ENCODE results near the gene NTNG2. TPM values are rescaled to one million over a fixed set of nuclear protein-coding genes. Genes with fewer than 3 reads are reported as not detected.

NTNG2 gene
- total and polyA plus RNA-seq, 3 experiments from 2014 or later: 1.3 to 3.6 (median 2.0) TPM

DNA sequence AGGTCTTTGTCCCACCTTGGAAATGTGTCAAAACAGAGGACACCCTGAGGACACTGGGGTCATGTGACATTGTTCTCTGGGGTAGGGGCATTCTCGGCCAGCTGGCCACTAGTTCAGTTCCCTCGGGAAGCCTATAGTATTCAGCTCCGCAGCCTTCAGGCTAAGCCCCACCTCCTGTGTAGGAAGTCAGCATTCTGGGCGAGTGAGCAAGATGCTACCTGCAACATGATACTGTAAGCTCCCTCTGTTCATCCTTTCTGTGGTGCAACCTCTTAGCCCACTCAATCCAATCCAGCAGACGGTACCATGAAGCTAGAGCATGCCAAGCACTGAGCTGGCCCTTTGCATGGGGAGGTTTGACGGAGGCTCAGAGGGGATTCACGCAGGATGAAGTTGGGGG lies 5.3 kb downstream of the NTNG2 start:
- Histone ChIP-seq H3K36me3 (ENCODE audit: insufficient read depth, low read length) (no peaks in the 10 kb centered on the region), H3K27me3 (ENCODE audit: insufficient read depth, low read length, poor library complexity, severe bottlenecking) (peaks cover 15% of the 10 kb centered on the region), H3K27ac (ENCODE audit: low read depth, low read length) (no peak overlapping the region), H3K4me1 (ENCODE audit: insufficient read depth, low read length) (peaks cover 6% of the 10 kb centered on the region), H3K4me3 (ENCODE audit: low read length) (no peak overlapping the region), H3K9me3 (ENCODE audit: low read length) (no peaks in the 10 kb centered on the region)
- ChIA-PET CTCF (interaction anchor here (1.3 to 1.5 kb wide), 4 partner anchors 10 to 404 kb away, joined by 3 to 5 read pairs (median 4); no protein-coding TSS in a partner anchor), POLR2A (no interaction called here)
- DNase-seq: no peak
- peaks cover 0 to 1% (median 0%) of the 10 kb centered on the region in 5 donors for H3K9me3 Mint-ChIP-seq
- H3K27ac Mint-ChIP-seq: no peak overlapping the region
- peaks cover 7 to 13% (median 10%) of the 10 kb centered on the region in 3 donors for H3K4me1 Mint-ChIP-seq
- no peak overlapping the region for H3K4me3 Mint-ChIP-seq
- H3K27me3 Mint-ChIP-seq: peaks cover 23 to 50% of the 10 kb centered on the region in 2 donors
- peaks cover 1 to 4% (median 2%) of the 10 kb centered on the region in 3 donors for H3K36me3 Mint-ChIP-seq

GRCh38 chr9:132168347-132168746 lies 6.5 kb downstream of the NTNG2 start:
- H3K27me3 ChIP-seq (ENCODE audit: insufficient read depth, low read length, poor library complexity, severe bottlenecking): peaks cover 15% of the 10 kb centered on the region
- Mint-ChIP-seq H3K4me3 (no peak overlapping the region), H3K27me3 (peaks cover 21 to 47% of the 10 kb centered on the region in 2 donors), H3K27ac (no peak overlapping the region), H3K9me3 (no peaks in the 10 kb centered on the region), H3K4me1 (peaks cover 5 to 9% (median 7%) of the 10 kb centered on the region in 3 donors), H3K36me3 (peaks cover 0 to 4% (median 0%) of the 10 kb centered on the region in 3 donors)
- H3K36me3 ChIP-seq (ENCODE audit: insufficient read depth, low read length): no peaks in the 10 kb centered on the region
- no peak overlapping the region for H3K4me3 ChIP-seq (ENCODE audit: low read length)
- peaks cover 6% of the 10 kb centered on the region for H3K4me1 ChIP-seq (ENCODE audit: insufficient read depth, low read length)
- no peaks in the 10 kb centered on the region for H3K9me3 ChIP-seq (ENCODE audit: low read length)
- ChIA-PET CTCF (interaction anchor here (2.6 kb wide), 1 partner anchor 68 kb away, joined by 26 read pairs; no protein-coding TSS in a partner anchor), POLR2A (no interaction called here)
- no peak for DNase-seq
- no peak overlapping the region for H3K27ac ChIP-seq (ENCODE audit: low read depth, low read length)

DNA sequence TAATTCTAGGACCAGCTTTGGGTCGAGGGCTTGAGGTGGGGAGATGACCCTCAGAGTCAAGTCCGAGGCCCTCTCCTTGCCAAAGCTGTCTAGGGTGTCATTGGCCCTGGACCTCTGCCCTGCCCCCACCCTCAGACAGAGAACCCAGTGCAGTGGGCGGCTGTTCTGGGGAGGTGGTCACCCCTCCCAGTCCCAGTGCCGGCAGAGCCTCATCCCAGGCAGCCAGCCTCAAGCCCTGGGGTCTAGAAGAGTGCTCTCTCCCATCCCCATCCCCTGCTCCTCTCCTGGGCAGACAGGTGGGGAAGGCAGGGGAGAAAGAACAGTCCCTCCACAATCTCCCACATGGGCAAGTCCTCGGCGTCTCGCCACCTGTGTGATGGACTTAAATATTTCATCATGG lies 7.0 kb downstream of the NTNG2 start:
- peaks cover 3 to 6% (median 3%) of the 10 kb centered on the region in 3 donors for H3K4me1 Mint-ChIP-seq
- Histone ChIP-seq H3K9me3 (ENCODE audit: low read length) (no peaks in the 10 kb centered on the region), H3K27ac (ENCODE audit: low read depth, low read length) (no peak overlapping the region), H3K4me1 (ENCODE audit: insufficient read depth, low read length) (peaks cover 2% of the 10 kb centered on the region), H3K36me3 (ENCODE audit: insufficient read depth, low read length) (no peaks in the 10 kb centered on the region), H3K4me3 (ENCODE audit: low read length) (no peak overlapping the region), H3K27me3 (ENCODE audit: insufficient read depth, low read length, poor library complexity, severe bottlenecking) (peaks cover 10% of the 10 kb centered on the region)
- peak overlapping the region in 1 of 8 donors; percentile 11 for H3K27ac Mint-ChIP-seq
- ChIA-PET POLR2A (no interaction called here), CTCF (interaction anchor here (1.3 to 2.6 kb wide), 5 partner anchors 13 to 323 kb away, joined by 3 to 26 read pairs (median 4); no protein-coding TSS in a partner anchor)
- no peak for DNase-seq
- no peaks in the 10 kb centered on the region for H3K9me3 Mint-ChIP-seq
- H3K4me3 Mint-ChIP-seq: no peak overlapping the region
- H3K36me3 Mint-ChIP-seq: peaks cover 0 to 4% (median 3%) of the 10 kb centered on the region in 3 donors
- H3K27me3 Mint-ChIP-seq: peaks cover 19 to 47% of the 10 kb centered on the region in 2 donors

DNA sequence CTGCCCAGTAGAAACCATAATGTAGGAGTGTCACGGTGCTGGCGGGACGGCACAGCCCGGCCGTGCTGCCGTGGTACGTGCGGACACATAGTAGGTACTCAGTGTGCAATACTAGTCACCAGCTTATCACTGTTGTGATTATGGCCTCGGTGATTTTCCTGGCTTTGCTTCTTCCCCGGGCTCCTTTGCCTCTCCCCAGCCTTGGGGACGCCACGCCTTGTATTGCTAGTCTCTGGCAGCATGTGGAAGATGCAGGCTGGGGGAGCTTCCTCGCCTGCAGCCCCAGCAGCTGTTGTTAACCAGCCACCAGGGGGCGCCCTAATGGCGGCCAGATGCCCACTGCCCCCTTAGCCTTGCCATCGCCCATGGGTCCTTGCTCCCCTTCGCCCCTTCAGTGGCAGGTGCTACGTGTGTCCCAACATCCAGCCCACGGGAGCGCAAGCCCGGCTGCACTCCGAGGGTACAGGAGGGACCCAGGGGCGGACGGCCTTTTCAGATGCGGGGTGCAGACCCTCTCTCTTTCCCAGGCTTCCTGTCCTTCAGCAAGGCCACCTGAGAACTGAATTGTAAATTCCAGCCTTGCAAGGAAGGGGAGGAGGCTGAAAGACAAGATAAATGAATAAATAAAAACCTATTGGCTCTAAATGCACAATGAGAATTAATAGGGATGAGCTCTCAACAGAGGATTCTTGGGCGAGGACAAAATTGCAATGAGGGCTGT lies 8.0 kb downstream of the NTNG2 start:
- H3K27me3 ChIP-seq (ENCODE audit: insufficient read depth, low read length, poor library complexity, severe bottlenecking): peaks cover 1% of the 10 kb centered on the region
- no peaks in the 10 kb centered on the region for H3K4me1 ChIP-seq (ENCODE audit: insufficient read depth, low read length)
- H3K27ac ChIP-seq (ENCODE audit: low read depth, low read length): no peak overlapping the region
- DNase-seq: peak; percentile 32 to 64 (median 42)
- H3K4me3 ChIP-seq (ENCODE audit: low read length): no peak overlapping the region
- CTCF ChIA-PET: interaction anchor here (0.9 to 2.6 kb wide), 12 partner anchors 10 to 324 kb away, joined by 3 to 26 read pairs (median 4); no protein-coding TSS in a partner anchor
- Mint-ChIP-seq H3K27me3 (peaks cover 10 to 38% of the 10 kb centered on the region in 2 donors), H3K27ac (no peak overlapping the region), H3K4me1 (peaks cover 0 to 3% (median under 1%) of the 10 kb centered on the region in 3 donors), H3K9me3 (no peaks in the 10 kb centered on the region), H3K4me3 (no peak overlapping the region), H3K36me3 (peaks cover 0 to 5% (median 4%) of the 10 kb centered on the region in 3 donors)
- no peaks in the 10 kb centered on the region for H3K36me3 ChIP-seq (ENCODE audit: insufficient read depth, low read length)
- POLR2A ChIA-PET: no interaction called here
- no peaks in the 10 kb centered on the region for H3K9me3 ChIP-seq (ENCODE audit: low read length)

DNA sequence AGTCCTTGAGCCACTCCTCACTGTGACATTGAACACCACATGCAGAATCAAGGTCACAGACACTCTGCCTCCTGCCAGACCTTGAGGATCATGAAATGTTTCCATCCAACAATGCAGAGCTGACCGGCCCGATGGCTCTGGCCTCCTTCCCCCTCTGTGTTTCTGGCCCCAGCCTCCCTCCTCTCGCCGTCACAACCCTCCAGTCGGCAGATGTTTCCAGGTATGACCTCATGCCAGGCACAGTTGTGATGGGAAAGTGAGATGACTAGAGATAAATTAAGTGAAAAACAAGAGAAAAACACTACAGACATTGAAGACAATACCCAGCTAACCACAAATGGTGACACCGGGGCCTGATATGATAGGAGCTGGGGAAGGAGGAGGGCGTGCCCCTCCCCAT lies 9.8 kb downstream of the NTNG2 start:
- POLR2A ChIA-PET: no interaction called here

GRCh38 chr9:132172185-132172584 lies 10.3 kb downstream of the NTNG2 start:
- peaks cover 9 to 15% of the 10 kb centered on the region in 2 donors for H3K27me3 Mint-ChIP-seq
- Histone ChIP-seq H3K36me3 (ENCODE audit: insufficient read depth, low read length) (no peaks in the 10 kb centered on the region), H3K4me1 (ENCODE audit: insufficient read depth, low read length) (no peaks in the 10 kb centered on the region), H3K27me3 (ENCODE audit: insufficient read depth, low read length, poor library complexity, severe bottlenecking) (no peaks in the 10 kb centered on the region), H3K27ac (ENCODE audit: low read depth, low read length) (no peak overlapping the region), H3K4me3 (ENCODE audit: low read length) (no peak overlapping the region), H3K9me3 (ENCODE audit: low read length) (no peaks in the 10 kb centered on the region)
- POLR2A ChIA-PET: no interaction called here
- no peak for DNase-seq
- H3K9me3 Mint-ChIP-seq: no peaks in the 10 kb centered on the region
- H3K27ac Mint-ChIP-seq: no peak overlapping the region
- peaks cover 0 to 6% (median 5%) of the 10 kb centered on the region in 3 donors for H3K36me3 Mint-ChIP-seq
- H3K4me1 Mint-ChIP-seq: peaks cover 0 to 3% (median 0%) of the 10 kb centered on the region in 3 donors
- H3K4me3 Mint-ChIP-seq: no peak overlapping the region
- CTCF ChIA-PET: interaction anchor here (2.0 kb wide), 1 partner anchor 64 kb away, joined by 8 read pairs; no protein-coding TSS in a partner anchor

More for the DNA sequence above, 9.8 kb downstream of the NTNG2 start:
- Mint-ChIP-seq H3K9me3 (no peaks in the 10 kb centered on the region), H3K4me3 (no peak overlapping the region), H3K27ac (no peak overlapping the region), H3K4me1 (peaks cover 0 to 3% (median 0%) of the 10 kb centered on the region in 3 donors), H3K27me3 (peaks cover 9 to 20% of the 10 kb centered on the region in 2 donors), H3K36me3 (peaks cover 0 to 8% (median 5%) of the 10 kb centered on the region in 3 donors)
- Histone ChIP-seq H3K36me3 (ENCODE audit: insufficient read depth, low read length) (no peaks in the 10 kb centered on the region), H3K27ac (ENCODE audit: low read depth, low read length) (no peak overlapping the region), H3K4me1 (ENCODE audit: insufficient read depth, low read length) (no peaks in the 10 kb centered on the region), H3K27me3 (ENCODE audit: insufficient read depth, low read length, poor library complexity, severe bottlenecking) (no peaks in the 10 kb centered on the region), H3K4me3 (ENCODE audit: low read length) (no peak overlapping the region), H3K9me3 (ENCODE audit: low read length) (no peaks in the 10 kb centered on the region)
- DNase-seq: no peak
- CTCF ChIA-PET: interaction anchor here (2.0 to 2.5 kb wide), 2 partner anchors 62 to 64 kb away, joined by 8 to 10 read pairs; no protein-coding TSS in a partner anchor

DNA sequence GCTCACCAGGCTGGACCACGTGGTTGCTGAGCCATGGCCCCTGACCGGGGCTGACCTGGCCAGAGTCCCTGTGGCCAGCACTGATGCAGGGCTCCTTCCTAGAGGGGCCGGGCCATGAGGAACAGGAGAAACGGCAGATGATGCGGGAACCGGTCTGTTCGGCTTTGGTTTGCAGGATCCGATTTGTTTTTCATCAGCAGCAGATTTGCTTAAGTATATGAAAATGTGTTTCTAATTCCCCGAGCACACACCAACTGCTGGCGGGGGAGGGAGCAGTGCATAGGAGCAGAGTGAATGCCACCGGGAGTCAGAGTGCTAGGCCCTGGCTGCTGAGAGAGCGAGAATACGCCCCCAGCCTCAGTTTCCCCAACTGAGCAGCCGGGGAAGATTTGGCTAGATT lies 13.6 kb downstream of the NTNG2 start:
- H3K27ac Mint-ChIP-seq: no peak overlapping the region
- peaks cover 7 to 9% of the 10 kb centered on the region in 2 donors for H3K27me3 Mint-ChIP-seq
- Histone ChIP-seq H3K27me3 (ENCODE audit: insufficient read depth, low read length, poor library complexity, severe bottlenecking) (no peaks in the 10 kb centered on the region), H3K27ac (ENCODE audit: low read depth, low read length) (no peak overlapping the region), H3K9me3 (ENCODE audit: low read length) (no peaks in the 10 kb centered on the region), H3K4me3 (ENCODE audit: low read length) (no peak overlapping the region), H3K4me1 (ENCODE audit: insufficient read depth, low read length) (no peaks in the 10 kb centered on the region), H3K36me3 (ENCODE audit: insufficient read depth, low read length) (no peaks in the 10 kb centered on the region)
- ChIA-PET CTCF (no interaction called here), POLR2A (no interaction called here)
- no peak for DNase-seq
- H3K4me1 Mint-ChIP-seq: no peaks in the 10 kb centered on the region
- peaks cover 0 to 6% (median 5%) of the 10 kb centered on the region in 3 donors for H3K36me3 Mint-ChIP-seq
- no peaks in the 10 kb centered on the region for H3K9me3 Mint-ChIP-seq
- no peak overlapping the region for H3K4me3 Mint-ChIP-seq

DNA sequence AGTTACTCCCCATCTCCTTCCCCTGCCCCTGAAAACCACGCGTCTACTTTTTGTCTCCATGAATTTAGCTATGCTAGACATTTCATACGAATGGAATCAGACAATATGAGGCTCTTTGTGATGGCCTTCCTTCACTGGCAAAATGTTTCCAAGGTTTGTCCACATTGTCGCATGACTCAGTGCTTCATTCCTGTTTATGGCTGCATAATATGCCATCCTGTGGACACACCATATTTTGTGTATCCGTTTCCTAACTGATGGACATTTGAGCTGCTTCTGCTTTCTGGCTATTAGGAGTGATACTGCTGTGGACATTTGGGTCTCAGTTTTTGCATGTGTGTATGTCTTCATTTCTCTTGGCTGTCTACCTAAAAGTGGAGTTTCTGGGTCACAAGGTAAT lies 14.5 kb downstream of the NTNG2 start:
- Histone ChIP-seq H3K9me3 (ENCODE audit: low read length) (no peaks in the 10 kb centered on the region), H3K27me3 (ENCODE audit: insufficient read depth, low read length, poor library complexity, severe bottlenecking) (no peaks in the 10 kb centered on the region), H3K4me1 (ENCODE audit: insufficient read depth, low read length) (no peaks in the 10 kb centered on the region), H3K27ac (ENCODE audit: low read depth, low read length) (no peak overlapping the region), H3K4me3 (ENCODE audit: low read length) (no peak overlapping the region), H3K36me3 (ENCODE audit: insufficient read depth, low read length) (no peaks in the 10 kb centered on the region)
- Mint-ChIP-seq H3K27me3 (peaks cover 12 to 13% of the 10 kb centered on the region in 2 donors), H3K27ac (no peak overlapping the region), H3K36me3 (peaks cover 0 to 6% (median 5%) of the 10 kb centered on the region in 3 donors), H3K9me3 (no peaks in the 10 kb centered on the region), H3K4me1 (no peaks in the 10 kb centered on the region), H3K4me3 (no peak overlapping the region)
- DNase-seq: no peak
- CTCF ChIA-PET: no interaction called here
- POLR2A ChIA-PET: no interaction called here
